GM15510 (cell line): ENCODE results near the gene ACSBG1.

Source experiments
- POLR2A ChIP-seq: IDR thresholded peaks from 3 replicates; pipeline ENCODE4 v1.6.1; 2011; ENCODE audit warnings: borderline replicate concordance; ENCODE audit not compliant: insufficient read length; ENCODE audit errors: extremely low read depth

The ACSBG1 gene

DNA sequence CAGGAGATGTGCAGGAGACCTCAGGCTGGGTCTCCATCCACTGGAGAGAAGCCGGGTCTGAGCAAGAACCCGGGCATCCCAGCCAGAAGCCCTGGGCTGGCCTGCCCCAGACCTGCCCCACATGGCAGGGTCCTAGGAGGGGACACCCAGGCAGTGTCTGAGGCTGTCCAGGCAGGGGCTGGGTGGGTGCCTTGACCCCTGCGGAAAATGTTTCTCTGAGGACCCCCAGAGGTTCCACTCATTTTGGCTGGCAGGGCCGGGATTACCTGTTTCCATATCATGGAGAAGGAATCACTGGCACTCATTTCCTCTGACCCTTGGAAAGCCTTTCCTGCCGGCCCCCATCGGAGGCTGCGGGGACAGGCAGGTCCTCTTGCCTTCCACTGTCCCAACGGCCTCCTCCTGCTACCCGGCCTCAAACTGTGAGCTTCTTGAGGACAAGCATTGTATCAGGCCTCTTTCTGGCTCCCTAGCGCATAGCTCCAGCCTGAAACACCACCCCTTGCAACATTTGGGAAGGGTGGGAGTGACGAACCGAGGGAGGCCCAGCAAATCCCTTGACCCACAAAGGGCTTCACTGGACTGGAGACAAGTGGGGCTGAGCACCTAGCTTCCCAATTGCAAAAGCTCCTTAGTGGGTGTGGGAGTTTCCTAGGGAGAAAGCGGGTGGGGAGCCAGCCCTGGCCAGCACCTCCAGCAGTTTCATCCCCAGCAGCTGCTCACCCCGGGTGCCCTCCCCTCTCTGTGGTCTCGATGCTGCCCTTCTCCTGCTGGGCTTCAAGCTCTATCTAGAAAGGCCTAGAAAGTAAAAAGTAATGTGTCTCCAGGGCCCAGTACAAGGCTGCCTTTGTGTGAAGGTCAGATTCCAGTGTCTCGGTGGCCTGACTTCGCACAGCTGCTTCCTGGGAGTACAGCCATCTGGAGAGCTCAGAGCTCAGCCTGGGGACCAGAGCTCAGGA is 29.7 kb downstream of the ACSBG1 start:
- no peak for TF ChIP-seq POLR2A

DNA sequence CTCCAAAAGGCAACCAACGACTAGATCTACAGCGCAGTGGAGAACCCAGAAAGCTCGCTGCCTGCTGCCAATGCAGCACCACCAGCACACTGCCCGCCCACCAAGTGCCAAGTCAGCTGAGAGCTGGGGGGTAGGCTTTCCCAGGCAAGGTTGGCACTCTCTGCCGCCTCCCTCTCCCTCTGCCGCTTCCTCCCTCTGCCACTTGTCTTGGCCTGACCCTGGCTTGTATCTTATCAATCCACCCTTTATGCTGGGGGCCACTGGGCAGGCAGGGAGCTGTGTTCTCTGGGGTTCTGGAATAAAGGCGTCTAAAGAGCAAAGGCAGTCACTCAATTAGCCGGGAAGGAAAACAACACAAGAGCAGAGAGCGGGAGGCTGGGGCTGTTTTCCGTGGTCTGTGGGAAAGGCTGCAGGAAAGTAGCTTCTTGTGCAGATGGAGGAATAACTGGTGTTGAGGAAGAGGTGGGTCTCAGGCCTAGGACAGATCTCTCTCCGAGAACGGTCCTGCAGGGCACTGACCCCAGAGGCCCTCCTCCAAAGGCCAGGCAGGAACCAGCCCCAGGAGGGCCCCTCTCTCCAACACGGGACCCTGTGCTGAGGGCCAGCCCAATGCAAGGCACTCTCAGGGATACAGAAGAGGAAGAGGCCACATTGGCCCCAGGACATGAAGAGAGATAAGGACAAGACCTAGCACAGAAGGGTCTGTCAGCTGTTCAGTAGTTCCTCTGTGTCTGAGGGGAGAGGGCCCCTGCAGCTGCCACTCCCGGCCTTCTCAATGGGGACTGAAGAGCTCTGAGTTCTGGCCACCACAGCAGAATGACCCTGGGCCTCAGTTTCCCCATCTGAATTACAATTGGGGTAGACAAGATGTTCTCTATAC is 30.8 kb downstream of the ACSBG1 start:
- no peak for TF ChIP-seq POLR2A

DNA sequence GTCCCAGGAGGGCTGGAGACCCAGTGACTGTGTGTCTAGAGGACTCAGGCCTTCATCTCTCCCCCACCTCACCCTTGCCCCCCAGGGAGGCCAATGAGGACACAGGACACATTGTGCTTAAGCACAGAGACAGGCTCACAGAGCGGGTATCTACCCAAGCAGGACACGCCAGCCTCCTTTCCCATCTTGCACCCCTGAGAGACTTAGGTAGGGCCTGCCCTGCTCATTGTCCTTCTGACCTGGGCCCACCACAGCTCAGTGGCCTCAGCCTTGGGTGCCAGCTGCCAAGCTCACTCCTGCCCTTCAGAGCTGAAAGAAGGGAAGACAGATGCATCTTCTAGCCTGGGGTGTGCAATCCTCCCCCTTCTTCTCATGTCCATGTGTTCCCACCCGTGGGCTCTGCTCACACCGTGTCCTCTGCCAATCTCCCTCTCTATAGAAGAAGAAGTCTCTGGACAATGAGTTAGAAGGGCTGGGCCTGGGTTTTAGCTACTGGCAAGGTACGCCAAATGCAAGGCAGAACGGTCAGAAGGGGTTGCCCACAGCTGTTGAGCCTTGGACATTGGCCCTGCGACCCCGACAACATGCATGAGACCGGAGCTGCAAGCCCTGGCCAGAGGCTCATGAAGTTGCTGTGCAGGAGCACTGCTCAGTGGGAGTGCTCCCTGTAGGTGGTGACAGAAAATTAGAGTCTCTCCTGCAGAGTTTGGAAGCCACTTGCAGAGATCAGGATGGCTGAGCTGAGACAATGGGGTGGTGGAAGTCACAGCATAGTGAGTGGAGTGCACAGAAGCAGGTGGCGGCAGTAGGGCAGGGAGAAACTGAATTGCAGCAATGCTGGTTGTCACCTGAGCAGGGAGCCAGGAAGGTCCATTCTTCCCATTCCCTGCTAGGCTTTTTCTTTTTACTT is 32.8 kb downstream of the ACSBG1 start:
- no peak for TF ChIP-seq POLR2A

DNA sequence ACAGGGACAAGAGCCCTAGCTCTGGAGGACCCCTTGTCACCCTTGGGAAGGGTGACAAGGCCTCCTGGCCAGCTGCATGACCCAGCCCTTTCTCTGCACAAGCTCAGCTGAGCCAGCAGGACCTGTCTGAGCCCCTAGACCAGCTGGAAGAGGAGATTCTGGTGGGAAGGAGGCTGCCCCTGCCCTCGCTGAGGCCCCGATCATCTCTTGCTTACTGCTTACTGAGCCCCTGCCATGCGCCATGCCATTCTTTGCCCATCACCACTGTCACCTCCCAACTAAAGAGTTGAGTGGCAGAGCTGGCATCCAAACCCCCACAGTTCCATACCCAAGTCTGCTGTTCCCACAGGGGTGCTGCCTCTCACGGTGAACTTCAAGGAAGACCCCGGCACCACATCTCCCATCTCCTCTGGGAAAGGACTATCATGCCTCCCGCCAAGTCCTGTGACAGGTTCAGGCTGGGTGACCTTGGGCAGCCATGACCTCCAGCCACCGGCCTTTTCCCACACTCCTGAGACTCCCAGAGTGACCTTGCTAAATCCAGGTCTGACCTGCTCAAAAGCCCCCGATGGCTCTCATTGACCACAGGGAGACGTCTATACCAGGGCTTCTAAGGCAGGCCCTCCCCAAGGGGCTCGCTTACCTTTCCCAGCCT is 34.0 kb downstream of the ACSBG1 start:
- no peak for TF ChIP-seq POLR2A

DNA sequence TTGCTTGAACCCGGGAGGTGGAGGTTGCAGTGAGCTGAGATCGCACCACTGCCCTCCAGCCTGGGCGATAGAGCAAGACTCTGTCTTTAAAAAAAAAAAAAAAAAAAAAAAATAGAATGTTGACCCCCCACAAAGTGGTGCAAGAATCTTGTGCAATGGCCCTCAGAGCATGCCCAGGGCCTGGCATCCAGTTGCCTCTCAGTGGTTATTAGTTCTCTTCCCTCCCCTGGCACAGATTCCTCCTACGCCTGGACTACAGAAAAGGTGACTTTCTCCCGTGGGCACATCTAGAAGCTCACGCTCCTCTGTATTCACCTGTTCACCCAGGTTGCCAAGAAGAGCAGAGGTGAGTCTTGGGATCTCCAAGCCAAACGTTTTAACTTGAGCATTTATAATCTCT is 36.7 kb downstream of the ACSBG1 start:
- no peak for TF ChIP-seq POLR2A

DNA sequence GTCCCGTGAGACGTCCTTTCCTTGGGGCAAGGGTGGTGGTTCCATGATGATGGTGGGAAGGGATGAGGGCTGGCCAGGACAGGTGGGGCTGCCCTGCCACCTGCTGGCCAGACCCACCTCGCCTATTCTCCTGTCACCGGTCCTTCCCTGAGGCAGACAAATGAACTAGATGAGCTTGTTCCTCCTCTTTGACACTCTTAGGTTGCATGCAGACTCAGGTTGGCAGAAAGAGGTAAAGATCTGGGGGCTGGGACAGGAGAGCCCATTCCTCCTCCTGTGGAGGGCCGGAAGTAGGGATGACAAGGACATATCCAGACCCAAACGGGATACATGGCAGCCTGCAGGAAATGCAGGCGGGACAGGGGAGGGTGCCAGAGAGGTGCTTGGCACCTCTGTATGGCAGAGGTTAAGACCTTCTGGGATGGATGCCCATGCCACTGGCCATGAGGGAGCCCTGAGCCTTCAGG is 38.6 kb downstream of the ACSBG1 start:
- no peak for TF ChIP-seq POLR2A

DNA sequence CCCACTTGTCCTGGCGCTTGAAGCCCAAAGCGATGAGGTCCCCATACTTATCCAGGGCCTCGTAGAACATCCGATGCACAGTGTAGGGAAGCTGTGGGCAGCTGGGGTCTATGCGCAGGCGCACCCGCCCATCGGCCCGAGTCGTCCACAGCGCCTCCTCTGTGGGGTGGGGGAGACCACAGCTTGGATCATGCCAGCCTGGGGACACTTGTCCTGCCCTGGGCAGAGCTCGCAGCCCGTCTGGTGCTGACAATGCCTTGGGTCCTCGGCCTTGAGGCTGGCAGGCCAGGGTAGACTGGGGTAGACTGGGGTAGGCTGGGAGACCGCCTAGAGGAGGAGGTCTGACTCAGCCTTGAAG is 39.8 kb downstream of the ACSBG1 start:
- TF ChIP-seq POLR2A, result no peak

DNA sequence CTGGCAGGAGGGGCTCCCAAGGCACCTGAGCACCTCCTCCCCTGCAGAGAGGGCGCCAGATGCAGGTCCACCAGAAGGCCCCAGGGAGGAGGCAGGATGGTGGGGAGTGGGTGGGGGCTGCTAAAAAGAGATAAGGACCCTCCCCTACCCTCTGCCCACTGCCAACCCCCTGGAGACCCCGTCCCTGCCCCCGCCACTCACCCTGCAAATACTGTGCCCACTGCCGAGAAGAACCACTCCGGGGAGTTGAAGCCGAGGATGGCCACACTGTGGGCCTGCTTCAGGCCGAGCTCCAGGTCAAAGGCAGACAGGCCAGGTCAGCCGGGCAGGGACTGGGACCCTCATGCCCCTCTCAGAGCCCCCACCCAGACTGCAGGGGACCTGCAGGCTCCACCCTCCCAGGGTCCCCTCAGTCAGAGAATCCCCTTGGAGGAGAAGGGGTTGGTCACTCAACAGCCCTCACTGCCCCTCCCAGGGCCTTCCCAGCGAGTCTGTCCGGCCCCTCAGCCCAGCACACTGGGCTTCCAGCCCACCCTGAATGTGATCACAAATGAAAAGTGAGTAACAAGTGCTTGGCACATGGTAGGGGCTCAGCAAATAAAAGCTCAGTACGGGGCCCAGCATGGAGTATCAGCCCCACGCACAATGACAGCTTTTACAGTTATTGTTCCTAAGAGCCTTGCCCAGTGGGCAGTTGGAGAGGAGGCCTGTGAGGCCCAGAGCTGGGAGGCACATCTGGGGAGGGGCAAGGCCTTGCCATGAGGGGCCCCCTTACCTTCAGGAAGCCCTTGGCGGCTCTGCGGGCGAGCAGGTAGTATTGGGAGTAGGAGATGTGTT is 40.4 kb downstream of the ACSBG1 start:
- no peak for TF ChIP-seq POLR2A

DNA sequence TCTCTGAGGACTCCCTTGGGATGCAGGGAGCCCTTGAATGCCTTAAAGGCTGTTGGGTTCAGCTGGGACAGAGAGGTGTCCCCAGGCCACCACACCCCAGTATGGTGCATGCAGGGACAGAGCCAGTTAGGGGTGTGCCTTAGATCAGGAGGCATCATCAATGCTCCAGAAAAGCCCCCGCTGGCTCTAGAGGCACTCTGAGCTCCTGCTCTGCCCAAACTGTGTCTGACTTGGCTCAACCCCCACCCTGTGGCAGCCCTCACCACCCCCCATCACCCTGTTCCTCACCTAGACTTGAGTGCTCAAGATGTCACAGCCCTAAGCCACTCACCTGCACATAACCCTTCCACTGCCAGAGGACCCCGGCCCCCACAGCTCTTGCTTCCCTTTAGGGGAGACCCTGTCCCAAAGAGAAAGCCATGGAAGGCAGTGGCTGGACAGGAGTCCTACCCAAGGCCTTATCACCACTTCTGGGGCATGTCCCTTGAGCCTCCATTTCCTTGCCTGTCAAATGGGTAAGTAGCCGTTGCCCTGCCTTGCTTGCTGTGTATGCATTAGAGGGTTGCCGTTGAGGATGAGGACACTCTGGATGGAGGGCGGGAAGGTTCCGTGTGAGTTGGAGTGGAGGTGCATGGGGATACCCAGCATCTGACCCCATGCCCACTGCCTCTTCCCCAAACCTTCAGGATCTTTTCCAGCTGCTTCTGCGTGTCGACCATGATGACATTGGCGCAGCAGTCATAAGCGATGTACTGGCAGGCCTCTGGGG is 41.4 kb downstream of the ACSBG1 start:
- no peak for TF ChIP-seq POLR2A

DNA sequence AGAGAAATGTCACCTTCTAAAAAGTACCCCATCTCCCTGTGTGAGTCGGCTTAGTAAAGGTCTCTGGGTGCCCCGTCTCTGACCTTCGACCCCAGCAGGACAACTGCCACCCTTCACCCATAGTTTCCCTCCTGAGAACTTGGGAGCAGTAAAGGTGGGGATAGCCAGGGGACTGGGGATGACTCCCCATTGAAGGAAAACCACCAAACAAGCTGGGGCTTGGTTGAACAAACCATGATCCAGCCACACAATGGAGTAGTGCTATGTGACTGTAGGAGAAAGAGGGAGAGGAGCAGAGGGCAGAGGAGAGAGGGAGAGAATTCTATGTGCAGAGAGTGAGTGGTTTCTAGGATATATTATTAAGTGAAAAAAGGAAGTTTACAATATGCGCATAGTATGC is 51.5 kb downstream of the ACSBG1 start:
- no peak for TF ChIP-seq POLR2A

DNA sequence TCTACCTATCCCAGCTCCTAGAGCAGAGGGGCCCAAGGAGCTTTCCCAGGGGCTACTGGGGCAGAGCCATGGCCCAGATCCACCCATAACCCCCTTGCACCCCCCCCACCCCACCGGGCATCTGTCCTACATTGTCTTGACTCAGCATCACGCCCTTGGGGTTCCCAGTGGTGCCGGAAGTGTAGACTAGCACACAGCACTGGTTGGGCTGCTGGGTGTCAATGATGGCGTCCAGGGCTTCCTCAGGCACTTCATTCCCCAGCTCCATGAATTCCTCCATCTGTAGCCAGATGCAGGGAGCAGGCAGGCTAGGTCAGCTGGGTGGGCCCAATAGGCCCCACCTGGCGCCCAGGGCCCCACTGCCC is 52.0 kb downstream of the ACSBG1 start:
- no peak for TF ChIP-seq POLR2A

DNA sequence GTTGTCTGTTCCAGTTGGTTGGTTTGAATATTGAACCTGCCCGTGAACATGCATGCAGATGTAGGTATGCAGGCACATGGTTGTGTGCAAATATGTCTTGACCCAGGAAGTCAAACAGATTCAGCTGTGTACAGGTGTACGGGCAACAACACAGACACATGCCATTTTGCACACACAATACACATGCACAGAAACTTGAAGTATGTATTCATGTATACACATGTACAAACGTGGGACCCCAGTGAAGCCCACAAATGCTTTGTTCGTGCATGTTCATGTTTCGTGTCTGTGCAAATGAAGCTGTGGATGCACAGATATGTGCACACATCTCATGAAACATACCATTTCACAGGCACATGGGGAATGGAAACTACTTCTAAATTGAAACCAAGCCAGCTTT is 54.5 kb downstream of the ACSBG1 start:
- no peak for TF ChIP-seq POLR2A
